Measurements from ENCODE around the gene DSTN. TPM values are rescaled to one million over a fixed set of nuclear protein-coding genes. Genes with fewer than 3 reads are reported as not detected.

DSTN gene
- total and polyA plus RNA-seq, 2 of the 4 experiments (the other 2 are of a cell fraction): 221 to 269 TPM

- Histone ChIP-seq H3K36me3 (ENCODE audit: control insufficient read depth, insufficient read depth, low read length) (peaks cover 95% of the 10 kb centered on the region), H3K56ac (ENCODE audit: extremely low read depth, insufficient read depth, low read length) (no peak overlapping the region), H3K23ac (ENCODE audit: low read depth, low read length) (no peak overlapping the region), H4K20me1 (ENCODE audit: insufficient read depth, low read length) (peaks cover 66% of the 10 kb centered on the region), H3K4me2 (ENCODE audit: low read depth, low read length) (no peak overlapping the region), H3K27ac (ENCODE audit: insufficient read depth, low read length) (no peak overlapping the region), H3K9me3 (ENCODE audit: control insufficient read depth, insufficient read depth, low read length) (no peaks in the 10 kb centered on the region), H3K79me1 (ENCODE audit: low read depth in 1 of 2, low read length in 2 of 2) (peaks cover 11 to 57% of the 10 kb centered on the region in 2 experiments), H4K91ac (ENCODE audit: insufficient read depth, low read depth, low read length) (no peak overlapping the region), H3K27me3 (ENCODE audit: control insufficient read depth, insufficient read depth, low read length) (no peaks in the 10 kb centered on the region), H3K4me3 (ENCODE audit: insufficient read depth, low read depth, low read length) (no peak overlapping the region), H3K4ac (ENCODE audit: low read depth, low read length) (no peak overlapping the region), H2AK9ac (replicated peaks; ENCODE audit: low read depth, low read length, poor library complexity) (no peak overlapping the region), H3K14ac (replicated peaks; ENCODE audit: low read depth, low read length) (no peak overlapping the region), H2AFZ (replicated peaks; ENCODE audit: low read length, poor library complexity) (no peak overlapping the region), H4K8ac (ENCODE audit: low read depth in 2 of 2, low read length in 2 of 2) (no peak overlapping the region), H3K9ac (ENCODE audit: low read depth, low read length) (no peak overlapping the region), H2AK5ac (ENCODE audit: low read depth, low read length) (no peak overlapping the region), H2BK15ac (ENCODE audit: low read depth, low read length) (no peak overlapping the region), H2BK20ac (ENCODE audit: low read depth, low read length) (no peak overlapping the region), H2BK5ac (ENCODE audit: low read depth, low read length, poor library complexity, severe bottlenecking) (no peak overlapping the region), H3K4me1 (ENCODE audit: control insufficient read depth, insufficient read depth, low read length) (no peaks in the 10 kb centered on the region; the same call in 1 of the 2 replicates), H3K9me1 (ENCODE audit: insufficient read depth, low read length) (no peaks in the 10 kb centered on the region), H4K5ac (ENCODE audit: low read depth, low read length) (no peak overlapping the region), H3K18ac (ENCODE audit: low read depth, low read length) (no peak overlapping the region), H2BK120ac (ENCODE audit: low read depth, low read length) (no peak overlapping the region)
- DNase-seq (no peak), ATAC-seq (ENCODE audit: low read depth) (no peak)
- TF ChIP-seq MXI1 (IDR thresholded peaks at IDR 0.05; ENCODE audit: borderline replicate concordance, low read depth, low read length): no peak
- no peak for TF ChIP-seq ELK1 (IDR thresholded peaks at IDR 0.05; ENCODE audit: borderline replicate concordance, low read depth, low read length)
- TF ChIP-seq POLR2A (IDR thresholded peaks at IDR 0.05; ENCODE audit: low read depth, low read length): no peak
- TF ChIP-seq CTCF (conservative IDR thresholded peaks at IDR 0.05; ENCODE audit: low read depth, low read length): no peak
- TF ChIP-seq MAFK (IDR thresholded peaks at IDR 0.05; ENCODE audit: low read depth, low read length): no peak
- no peak for TF ChIP-seq RCOR1 (IDR thresholded peaks at IDR 0.05; ENCODE audit: insufficient replicate concordance, low read length)
- TF ChIP-seq USF2 (IDR thresholded peaks at IDR 0.05; ENCODE audit: low read depth, low read length): no peak
- TF ChIP-seq BHLHE40 (IDR thresholded peaks at IDR 0.05; ENCODE audit: low read depth, low read length): no peak; the same call in 1 of the 2 replicates
- no peak for TF ChIP-seq FOS (IDR thresholded peaks at IDR 0.05; ENCODE audit: low read depth, low read length)
- TF ChIP-seq CEBPB (IDR thresholded peaks at IDR 0.05; ENCODE audit: low read depth, low read length): no peak
- TF ChIP-seq RAD21 (IDR thresholded peaks at IDR 0.05; ENCODE audit: low read length): no peak
- no peak for TF ChIP-seq NFE2L2 (IDR thresholded peaks at IDR 0.05; ENCODE audit: low read depth, low read length)
- intact Hi-C loops (cut with micrococcal nuclease): loop anchor here (1.0 to 10.0 kb wide), 2 partner anchors 81 to 113 kb away; no protein-coding TSS in a partner anchor
- dilution Hi-C loops (cut with HindIII; ENCODE audit: low sequenced_read_pairs, unreplicated experiment): no loop called here
- POLR2A ChIA-PET (ENCODE audit: unreplicated experiment): no interaction called here
- in situ Hi-C loops (cut with MboI; ENCODE audit: low sequenced_read_pairs): no loop called here
- CTCF ChIA-PET: interaction anchor here (0.6 kb wide), 1 partner anchor 12 kb away, joined by 3 read pairs; no protein-coding TSS in a partner anchor
- WGBS, 2 experiments (ENCODE audit: extremely low coverage in 2 of 2, insufficient read length in 1 of 2): 86% methylated on average over 12 of the region's 20 CpGs; no CpG with 5 or more reads in 1 of the 2 experiments
- no TSS peak for BruUV-seq (replicated peaks)
These were observed 48.2 kb downstream of the DSTN start for GRCh38 chr20:17617868-17618672.
